Measurements from ENCODE around the gene CACNG4. TPM values are rescaled to one million over a fixed set of nuclear protein-coding genes. Genes with fewer than 3 reads are reported as not detected.
A peak's percentile ranks its signal among the peaks of the same experiment; 100 is the strongest.

The CACNG4 gene
- total RNA-seq, 1 donor from 2014 or later = 0.10 TPM

- ATAC-seq (no peak), DNase-seq (ENCODE audit: low spot score) (no peak)
Measured at GRCh38 chr17:66943484-66943883, 21.0 kb upstream of the CACNG4 start.

GRCh38 chr17:66944351-66945146 is 20.0 kb upstream of the CACNG4 start:
- ATAC-seq = peak; percentile 55
- no peak for DNase-seq (ENCODE audit: low spot score)

GRCh38 chr17:66945147-66945835 is 19.2 kb upstream of the CACNG4 start:
- no peak for DNase-seq (ENCODE audit: low spot score)
- ATAC-seq = no peak

GRCh38 chr17:66946251-66946650 is 18.3 kb upstream of the CACNG4 start:
- ATAC-seq (no peak), DNase-seq (ENCODE audit: low spot score) (no peak)

DNA sequence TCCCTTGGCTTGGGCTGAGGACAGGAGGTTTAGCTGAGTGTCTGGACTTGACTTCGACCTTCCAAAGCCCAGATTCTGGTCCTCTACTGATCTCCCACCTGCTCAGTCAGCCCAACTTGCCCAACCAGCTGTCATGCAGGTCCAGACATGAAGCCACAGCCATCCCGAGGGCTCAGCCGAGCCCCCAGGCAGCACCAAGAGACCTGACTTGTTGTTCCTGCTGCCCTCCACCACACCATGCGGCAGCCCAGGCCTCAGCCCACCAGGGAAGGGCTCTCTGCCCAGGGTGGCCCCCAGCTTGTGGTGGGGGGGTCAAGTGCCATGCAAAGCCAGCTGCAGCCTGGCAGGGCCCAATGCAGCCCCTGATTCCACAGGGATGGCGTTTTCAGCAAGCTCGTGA is 17.2 kb upstream of the CACNG4 start:
- no peak for DNase-seq (ENCODE audit: low spot score)

GRCh38 chr17:66948061-66948750 is 16.3 kb upstream of the CACNG4 start:
- ATAC-seq (no peak), DNase-seq (ENCODE audit: low spot score) (no peak)

More for the DNA sequence above, 17.2 kb upstream of the CACNG4 start:
- ATAC-seq = no peak

DNA sequence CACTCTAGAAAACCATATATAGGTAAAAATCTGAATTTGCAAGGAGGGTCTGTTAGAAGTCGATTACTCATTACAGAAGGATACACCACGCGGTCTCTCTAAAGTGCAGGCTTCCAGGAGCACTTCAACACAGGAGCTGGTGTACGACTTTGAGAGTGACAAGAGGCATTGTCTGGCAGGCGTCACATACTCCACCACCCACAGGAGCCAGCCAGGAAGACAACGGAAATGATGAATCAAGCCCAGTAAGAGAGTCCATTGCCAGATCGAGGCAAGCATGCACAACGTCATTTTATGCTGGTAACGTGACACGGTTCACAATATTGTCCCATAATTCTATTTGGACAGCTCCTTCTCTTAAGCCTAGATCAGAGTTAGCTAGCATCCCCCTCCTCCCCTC is 15.0 kb upstream of the CACNG4 start:
- no peak for ATAC-seq
- no peak for DNase-seq (ENCODE audit: low spot score)

DNA sequence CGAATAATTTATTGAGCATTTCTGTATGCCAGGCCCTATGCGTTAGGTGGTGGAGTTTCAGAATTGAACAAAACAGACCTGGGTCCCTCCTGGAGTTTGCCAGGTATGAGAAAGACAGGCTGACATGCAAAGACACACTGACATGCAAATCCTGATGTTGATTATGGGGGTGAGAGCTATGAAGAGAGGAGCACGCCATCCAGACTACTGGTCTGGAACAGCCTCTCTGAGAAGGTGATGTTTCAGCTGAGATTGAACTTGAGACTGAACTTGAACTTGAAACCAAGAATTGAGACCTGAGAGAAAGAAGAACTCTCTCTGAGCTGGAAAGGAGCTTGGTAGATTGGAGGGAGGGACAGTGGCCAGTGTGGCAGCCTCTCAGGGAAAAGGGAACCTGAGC is 14.2 kb upstream of the CACNG4 start:
- ATAC-seq (no peak), DNase-seq (ENCODE audit: low spot score) (no peak)

DNA sequence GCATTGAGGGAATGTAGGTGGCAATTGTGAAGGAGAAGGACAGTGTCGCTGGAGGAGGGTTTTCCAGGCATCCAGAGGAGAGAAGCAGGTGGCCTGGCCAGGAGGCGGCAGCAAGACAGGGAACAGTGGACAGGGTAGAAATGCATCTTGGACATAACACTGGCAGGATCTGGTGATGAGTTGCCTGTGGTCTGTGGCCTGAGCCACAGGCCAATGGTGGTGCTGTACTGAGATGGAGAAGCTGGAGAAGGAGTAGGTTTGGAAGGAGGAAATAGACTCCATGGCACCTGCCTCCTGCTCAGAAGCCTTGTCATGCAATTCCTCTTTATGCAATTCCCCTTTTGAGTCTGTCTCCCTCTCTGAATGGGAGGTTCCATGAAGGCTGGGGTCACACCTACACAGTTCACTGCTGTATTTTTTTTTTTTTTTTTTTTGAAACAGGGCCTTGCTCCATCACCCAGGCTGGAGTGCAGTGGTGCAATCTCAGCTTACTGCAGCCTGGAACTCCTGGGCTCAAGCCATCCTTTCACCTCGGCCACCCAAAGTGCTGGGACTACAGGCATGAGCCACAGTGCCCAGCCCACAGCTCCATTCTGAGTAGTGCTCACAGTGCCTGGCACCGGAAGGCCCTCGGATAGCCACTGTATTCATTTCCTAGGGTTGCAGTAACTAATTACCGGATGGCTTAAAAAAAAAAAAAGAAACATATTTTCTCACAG is 13.5 kb upstream of the CACNG4 start:
- DNase-seq (ENCODE audit: low spot score) = no peak
- ATAC-seq = no peak

DNA sequence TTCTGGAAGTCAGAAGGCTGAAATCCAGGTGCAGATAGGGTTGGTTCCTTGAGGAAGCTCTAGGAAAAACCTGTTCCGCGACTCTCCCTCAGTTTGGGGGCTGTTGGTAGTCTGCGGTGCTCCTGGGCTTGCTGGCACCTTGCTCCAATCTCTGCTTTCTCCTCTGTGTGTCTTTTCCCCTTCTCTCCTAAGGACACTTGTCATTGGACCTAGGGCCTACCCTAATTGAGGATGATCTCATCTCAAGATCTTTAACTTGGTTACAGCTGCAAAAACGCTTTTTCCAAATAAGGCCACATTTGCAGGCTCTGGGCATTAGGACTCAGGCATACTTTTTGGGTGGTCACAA is 12.9 kb upstream of the CACNG4 start:
- DNase-seq (ENCODE audit: low spot score) (no peak), ATAC-seq (no peak)

- ATAC-seq (no peak), DNase-seq (ENCODE audit: low spot score) (no peak)
Measured at GRCh38 chr17:66952031-66952524, 12.4 kb upstream of the CACNG4 start.

DNA sequence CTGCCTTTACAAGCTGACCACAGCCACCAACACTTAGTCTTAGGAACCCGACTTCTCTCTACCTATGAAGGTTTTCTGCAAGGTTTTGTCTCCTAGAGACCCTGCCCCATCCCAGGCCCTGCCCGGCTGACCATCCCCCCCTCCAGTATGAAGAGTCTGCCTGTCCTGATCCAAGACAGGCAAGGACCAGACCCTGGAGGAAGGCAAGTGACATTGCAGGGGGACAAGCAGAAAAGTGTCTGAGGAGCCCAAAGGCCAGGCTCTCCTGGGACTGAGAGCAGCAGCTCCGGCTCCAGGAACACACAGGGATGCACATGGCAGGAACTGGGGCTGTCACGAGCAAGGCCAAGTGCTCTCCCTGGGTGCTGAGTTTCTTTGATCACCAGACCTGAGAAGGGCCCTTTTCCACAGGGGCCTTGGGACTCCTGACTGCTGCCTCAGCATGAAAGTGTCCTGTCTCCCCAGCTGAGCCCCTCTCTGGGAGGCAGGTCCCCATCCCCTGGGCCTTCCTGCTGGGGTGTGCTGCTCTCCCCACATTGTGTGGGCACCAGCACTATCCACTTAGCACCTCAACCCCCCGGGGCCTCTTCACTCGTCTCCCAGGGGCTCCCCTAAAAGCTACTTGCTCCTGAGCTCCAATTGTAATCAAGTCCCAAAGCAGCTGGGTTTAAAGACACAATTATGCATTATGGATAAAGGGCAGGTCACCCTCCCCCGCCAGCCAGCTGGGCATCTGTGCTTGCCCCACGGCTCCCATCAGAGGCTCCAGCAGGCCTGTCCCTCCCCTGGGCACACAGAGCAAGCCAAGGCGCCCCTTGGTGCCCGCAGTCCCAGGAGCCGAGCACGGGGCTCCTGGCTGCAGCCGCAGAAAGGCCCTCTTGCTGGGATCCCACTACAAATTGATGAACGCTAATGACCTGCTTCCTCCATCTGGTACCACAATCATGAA is 11.6 kb upstream of the CACNG4 start:
- ATAC-seq (no peak), DNase-seq (ENCODE audit: low spot score) (no peak)

- ATAC-seq (peak; percentile 30), DNase-seq (ENCODE audit: low spot score) (no peak)
Measured at GRCh38 chr17:66953630-66954020, 10.9 kb upstream of the CACNG4 start.

DNA sequence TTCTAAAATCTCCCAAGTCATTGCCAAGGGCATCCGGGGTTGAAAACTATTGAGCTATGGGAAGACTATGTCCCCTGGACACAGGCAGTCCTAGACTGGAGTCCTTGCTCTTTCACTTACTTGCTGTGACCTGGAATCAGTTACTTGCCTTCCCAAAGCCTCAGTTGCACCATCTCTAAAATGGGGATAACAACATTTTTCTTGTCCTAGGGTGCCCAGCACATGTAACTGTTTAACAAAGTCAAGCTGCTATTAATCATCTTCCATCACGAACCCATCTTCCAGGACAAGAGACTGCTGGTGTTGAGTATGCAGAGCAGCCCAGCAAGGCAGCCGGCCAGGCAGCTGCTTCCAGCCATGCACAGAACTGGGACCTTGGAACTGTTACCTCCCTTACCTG is 9.9 kb upstream of the CACNG4 start:
- DNase-seq (ENCODE audit: low spot score) (no peak), ATAC-seq (no peak)

GRCh38 chr17:66955821-66956220 is 8.7 kb upstream of the CACNG4 start:
- DNase-seq (ENCODE audit: low spot score) = no peak

GRCh38 chr17:66956941-66957340 is 7.6 kb upstream of the CACNG4 start:
- ATAC-seq (no peak), DNase-seq (ENCODE audit: low spot score) (no peak)

More at GRCh38 chr17:66955821-66956220, 8.7 kb upstream of the CACNG4 start:
- no peak for ATAC-seq

DNA sequence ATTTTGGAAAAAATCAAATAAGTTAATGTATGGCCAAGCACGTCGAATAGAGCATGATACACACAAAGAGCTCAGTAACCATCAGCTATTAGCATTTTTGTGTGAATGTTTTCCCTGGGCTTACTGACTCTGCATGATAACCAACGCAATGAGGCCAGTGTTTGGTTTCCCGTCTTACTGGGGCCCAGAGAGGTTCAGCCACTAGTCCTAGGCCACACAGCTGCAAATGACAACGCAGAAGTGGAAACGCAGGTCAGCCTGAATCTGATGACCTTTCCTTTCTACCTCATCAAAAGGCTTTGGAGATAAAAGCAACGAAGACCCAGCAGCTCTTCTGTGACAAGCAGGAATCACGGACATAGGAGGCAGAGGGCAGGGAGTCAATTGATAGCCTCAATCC is 7.2 kb upstream of the CACNG4 start:
- ATAC-seq (no peak), DNase-seq (ENCODE audit: low spot score) (no peak)

GRCh38 chr17:66957951-66958579 is 6.4 kb upstream of the CACNG4 start:
- DNase-seq (ENCODE audit: low spot score) (no peak), ATAC-seq (peak; percentile 82)

GRCh38 chr17:66959641-66960375 is 4.7 kb upstream of the CACNG4 start:
- ATAC-seq (no peak), DNase-seq (ENCODE audit: low spot score) (no peak)

All from left lobe of liver (tissue), 2 donors.